ENCODE data around the gene PJVK. TPM values are rescaled to one million over a fixed set of nuclear protein-coding genes. Genes with fewer than 3 reads are reported as not detected.
"Not testable (repeated sequence)": the region's sequence is repeated elsewhere in the genome, so short reads cannot be mapped to it uniquely, and the experiment has no call there.

PJVK gene
- total RNA-seq, 4 donors from 2014 or later = 1.7 to 3.1 (median 1.8) TPM; not detected in 1

DNA sequence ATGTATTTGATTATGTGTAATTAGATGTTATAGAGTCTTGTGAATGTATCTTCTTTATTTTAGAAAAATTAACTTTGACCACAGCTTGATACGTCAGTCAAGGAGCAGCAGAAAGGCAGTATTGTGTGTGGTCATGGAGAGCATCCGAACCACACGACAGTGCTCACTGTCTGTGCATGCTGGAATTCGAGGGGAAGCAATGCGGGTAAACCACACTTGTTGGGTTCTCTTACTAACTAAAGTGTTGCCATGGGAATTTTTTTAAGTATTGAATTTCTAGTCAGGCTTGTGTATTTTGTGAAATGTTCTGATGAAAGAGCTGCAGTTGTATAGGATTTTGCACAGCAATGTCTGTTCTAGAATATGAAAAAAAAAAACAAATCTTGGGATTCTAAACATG, 4.8 kb downstream of the PJVK start:
- H3K36me3 ChIP-seq = no peaks in the 10 kb centered on the region
- TF ChIP-seq, protein P1, sequence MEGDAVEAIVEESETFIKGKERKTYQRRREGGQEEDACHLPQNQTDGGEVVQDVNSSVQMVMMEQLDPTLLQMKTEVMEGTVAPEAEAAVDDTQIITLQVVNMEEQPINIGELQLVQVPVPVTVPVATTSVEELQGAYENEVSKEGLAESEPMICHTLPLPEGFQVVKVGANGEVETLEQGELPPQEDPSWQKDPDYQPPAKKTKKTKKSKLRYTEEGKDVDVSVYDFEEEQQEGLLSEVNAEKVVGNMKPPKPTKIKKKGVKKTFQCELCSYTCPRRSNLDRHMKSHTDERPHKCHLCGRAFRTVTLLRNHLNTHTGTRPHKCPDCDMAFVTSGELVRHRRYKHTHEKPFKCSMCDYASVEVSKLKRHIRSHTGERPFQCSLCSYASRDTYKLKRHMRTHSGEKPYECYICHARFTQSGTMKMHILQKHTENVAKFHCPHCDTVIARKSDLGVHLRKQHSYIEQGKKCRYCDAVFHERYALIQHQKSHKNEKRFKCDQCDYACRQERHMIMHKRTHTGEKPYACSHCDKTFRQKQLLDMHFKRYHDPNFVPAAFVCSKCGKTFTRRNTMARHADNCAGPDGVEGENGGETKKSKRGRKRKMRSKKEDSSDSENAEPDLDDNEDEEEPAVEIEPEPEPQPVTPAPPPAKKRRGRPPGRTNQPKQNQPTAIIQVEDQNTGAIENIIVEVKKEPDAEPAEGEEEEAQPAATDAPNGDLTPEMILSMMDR (IDR thresholded peaks at IDR 0.05) = no peak
- no peak overlapping the region for H3K4me3 ChIP-seq
- H3K27me3 ChIP-seq = no peaks in the 10 kb centered on the region
- H3K27ac ChIP-seq = no peak overlapping the region
- H3K9me3 ChIP-seq = no peaks in the 10 kb centered on the region
- no peak for DNase-seq
- H3K4me1 ChIP-seq = no peaks in the 10 kb centered on the region

DNA sequence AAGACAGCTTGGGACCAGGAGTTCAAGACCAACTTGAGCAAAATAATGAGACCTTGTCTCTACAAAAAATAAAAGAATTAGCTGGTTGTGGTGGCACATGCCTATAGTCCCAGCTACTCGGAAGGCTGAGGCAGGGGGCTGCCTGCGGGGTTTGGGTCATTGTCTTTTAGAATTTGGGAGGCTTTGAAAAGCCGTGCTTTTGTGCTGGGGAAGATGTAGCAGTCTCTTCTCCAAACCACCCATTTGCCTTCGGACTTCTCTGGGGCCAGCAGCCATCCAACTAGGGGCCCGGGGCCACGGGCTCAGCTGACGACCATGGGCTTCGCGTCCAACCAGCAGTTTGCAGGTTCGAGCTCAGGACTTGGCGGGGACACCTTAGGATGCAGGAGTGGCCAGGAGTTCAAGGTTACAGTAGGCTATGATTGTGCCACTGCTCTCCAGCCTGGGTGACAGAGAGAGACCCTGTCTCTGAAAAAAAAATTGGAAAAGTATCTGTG, 6.3 kb downstream of the PJVK start:
- TF ChIP-seq, protein P1 (IDR thresholded peaks at IDR 0.05) = no peak
- no peak for TF ChIP-seq POLR2A (IDR thresholded peaks at IDR 0.05)
- Histone ChIP-seq H3K4me3 (no peak overlapping the region), H3K36me3 (no peaks in the 10 kb centered on the region), H3K27ac (no peak overlapping the region), H3K27me3 (no peaks in the 10 kb centered on the region), H3K9me3 (no peaks in the 10 kb centered on the region), H3K4me1 (no peaks in the 10 kb centered on the region)
- no peak for DNase-seq

DNA sequence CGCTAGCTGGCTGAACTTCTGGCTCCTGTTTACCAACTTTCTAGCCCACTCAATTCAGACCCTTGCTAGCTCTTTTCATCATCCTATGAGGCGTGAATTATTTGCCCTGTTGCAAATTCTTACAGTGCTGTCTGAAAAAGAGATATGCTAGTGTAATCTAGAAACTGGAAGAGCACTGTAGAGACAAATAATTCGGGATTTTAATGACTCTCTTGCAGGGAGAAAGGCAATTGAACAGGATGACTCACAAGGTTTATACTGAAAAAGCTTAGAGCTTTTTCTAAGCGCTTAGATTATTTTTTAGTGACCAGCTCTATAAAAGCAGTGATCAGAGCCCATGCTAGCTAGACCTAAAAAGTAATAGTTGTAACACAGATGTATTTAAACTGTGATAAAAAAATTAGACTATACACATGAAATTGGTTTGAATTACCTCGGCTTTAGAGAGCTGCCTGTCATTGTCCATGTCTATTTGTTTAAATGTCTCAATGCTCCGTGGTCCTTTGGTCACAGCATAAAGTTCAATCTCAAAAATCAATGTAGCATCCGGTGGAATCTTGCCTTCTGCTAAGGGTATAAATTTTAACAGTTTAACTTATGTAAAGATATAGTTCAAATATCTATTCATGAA, 18.2 kb downstream of the PJVK start:
- TF ChIP-seq, protein P1 (IDR thresholded peaks at IDR 0.05) = no peak
- no peak for TF ChIP-seq POLR2A (IDR thresholded peaks at IDR 0.05)
- DNase-seq = no peak
- H3K4me3 ChIP-seq = no peak overlapping the region
- no peaks in the 10 kb centered on the region for H3K27me3 ChIP-seq
- no peaks in the 10 kb centered on the region for H3K9me3 ChIP-seq
- H3K36me3 ChIP-seq = peaks cover 0 to 5% (median 0%) of the 10 kb centered on the region in 3 donors
- H3K4me1 ChIP-seq = no peaks in the 10 kb centered on the region
- H3K27ac ChIP-seq = no peak overlapping the region

GRCh38 chr2:178471313-178471712, 20.1 kb downstream of the PJVK start:
- not testable (repeated sequence) for H3K27me3 ChIP-seq, H3K4me3 ChIP-seq, H3K36me3 ChIP-seq, H3K27ac ChIP-seq, H3K9me3 ChIP-seq, DNase-seq, H3K4me1 ChIP-seq

- H3K27me3 ChIP-seq = no peaks in the 10 kb centered on the region
- H3K9me3 ChIP-seq = no peaks in the 10 kb centered on the region
- no peak overlapping the region for H3K27ac ChIP-seq
- H3K4me1 ChIP-seq = peaks cover 0 to 3% (median 0%) of the 10 kb centered on the region in 4 donors
- peaks cover 0 to 5% (median 0%) of the 10 kb centered on the region in 3 donors for H3K36me3 ChIP-seq
- no peak for TF ChIP-seq POLR2A (IDR thresholded peaks at IDR 0.05)
- TF ChIP-seq, protein P1 (IDR thresholded peaks at IDR 0.05) = no peak
- DNase-seq = no peak
- no peak overlapping the region for H3K4me3 ChIP-seq
Observed at GRCh38 chr2:178473373-178473772, 22.2 kb downstream of the PJVK start.

- Histone ChIP-seq H3K36me3 (peaks cover 0 to 4% (median 0%) of the 10 kb centered on the region in 3 donors), H3K4me1 (peaks cover 0 to 3% (median 0%) of the 10 kb centered on the region in 4 donors), H3K4me3 (no peak overlapping the region), H3K27ac (no peak overlapping the region), H3K27me3 (no peaks in the 10 kb centered on the region), H3K9me3 (no peaks in the 10 kb centered on the region)
- DNase-seq = no peak
- TF ChIP-seq POLR2A (IDR thresholded peaks at IDR 0.05) = no peak
- TF ChIP-seq, protein P1 (IDR thresholded peaks at IDR 0.05) = no peak
Observed at GRCh38 chr2:178473931-178474330, 22.8 kb downstream of the PJVK start.

All from Peyer's patch (tissue), 4 donors.